CD8-positive, alpha-beta memory T cell (primary cell): Measurements from ENCODE around the gene NKTR. TPM values are rescaled to one million over a fixed set of nuclear protein-coding genes. Genes with fewer than 3 reads are reported as not detected.

Experiments used
- CTCF ChIA-PET: fragments of 350-600 bp; sonication (Branson Sonifier 250); formaldehyde crosslinking; loops from one replicate; lab custom pipeline; 2021; ENCODE audit warnings: antibody characterized with exemption; lab: Charles Lee
- POLR2A ChIA-PET: fragments of 350-600 bp; sonication (Branson Sonifier 250); formaldehyde crosslinking; loops from one replicate; lab custom pipeline; 2021; ENCODE audit warnings: antibody characterized with exemption; lab: Charles Lee
- DNase-seq, 5 donors: peaks; one replicate each; pipeline versions ENCODE4 v3.0.0 to v3.0.0-alpha.2; 2020 to 2022; ENCODE audit warnings: mixed read lengths in 1 of 5
- H3K27ac ChIP-seq: one replicate; pipeline ENCODE4 v1.7.0; 2013; ENCODE audit warnings: low read depth, mild to moderate bottlenecking, low read length, moderate library complexity
- H3K27me3 ChIP-seq: 2 replicates; pipeline ENCODE4 v1.7.0; 2013; ENCODE audit warnings: low read length, mild to moderate bottlenecking; ENCODE audit not compliant: insufficient read depth, poor library complexity, severe bottlenecking
- H3K36me3 ChIP-seq: 2 replicates; pipeline ENCODE4 v1.7.0; 2013; ENCODE audit warnings: mild to moderate bottlenecking, low read length, moderate library complexity; ENCODE audit not compliant: insufficient read depth
- H3K4me1 ChIP-seq: 2 replicates; pipeline ENCODE4 v1.7.0; 2013; ENCODE audit warnings: mild to moderate bottlenecking, low read length, moderate library complexity; ENCODE audit not compliant: insufficient read depth
- H3K4me3 ChIP-seq: 2 replicates; pipeline ENCODE4 v1.7.0; 2013; ENCODE audit warnings: mild to moderate bottlenecking, low read length
- H3K9me3 ChIP-seq: 2 replicates; pipeline ENCODE4 v1.7.0; 2013; ENCODE audit warnings: mild to moderate bottlenecking, low read length
- H3K27ac Mint-ChIP-seq, 8 donors: one replicate each; pipeline ENCODE4 v1.8.0; 2020 to 2021; ENCODE audit warnings: mixed read lengths in 8 of 8, mild to moderate bottlenecking in 6 of 8, inconsistent platforms in 3 of 8, moderate library complexity in 3 of 8
- H3K27me3 Mint-ChIP-seq, 2 donors: one replicate each; pipeline ENCODE4 v1.8.0; 2020 to 2021; ENCODE audit warnings: mixed read lengths in 2 of 2, mild to moderate bottlenecking in 1 of 2, moderate library complexity in 1 of 2
- H3K36me3 Mint-ChIP-seq, 3 donors: one replicate each; pipeline ENCODE4 v1.8.0; 2020 to 2021; ENCODE audit warnings: mixed read lengths in 3 of 3, inconsistent platforms in 1 of 3, mild to moderate bottlenecking in 1 of 3
- H3K4me1 Mint-ChIP-seq, 3 donors: one replicate each; pipeline ENCODE4 v1.8.0; 2020 to 2021; ENCODE audit warnings: mixed read lengths in 3 of 3, inconsistent platforms in 1 of 3, mild to moderate bottlenecking in 1 of 3
- H3K4me3 Mint-ChIP-seq, 7 donors: one replicate each; pipeline ENCODE4 v1.8.0; 2020 to 2021; ENCODE audit warnings: mixed read lengths in 7 of 7, mild to moderate bottlenecking in 6 of 7, moderate library complexity in 4 of 7, inconsistent platforms in 2 of 7
- H3K9me3 Mint-ChIP-seq, 5 donors: one replicate each; pipeline ENCODE4 v1.8.0; 2020 to 2022; ENCODE audit warnings: mixed read lengths in 5 of 5, mild to moderate bottlenecking in 3 of 5, moderate library complexity in 2 of 5, inconsistent platforms in 1 of 5
- polyA plus RNA-seq: library from polyadenylated mRNA; unstranded; fragments of 300-500 nt; fragmentation: Illumina TruSeq; gene quantifications from one replicate; pipeline ENCODE4 v1.2.3, GENCODE V29; 2021
- total RNA-seq, 2 experiments: library from RNA; stranded (reverse); gene quantifications; one replicate each; pipeline ENCODE4 v1.2.3, GENCODE V29; 2021

Gene NKTR
- total and polyA plus RNA-seq, 3 experiments from 2014 or later = 15.8 to 58.2 (median 54.1) TPM

- no peak for DNase-seq
- peaks cover 14% of the 10 kb centered on the region for H3K4me1 ChIP-seq
- Mint-ChIP-seq H3K36me3 (peaks cover 0 to 26% (median 4%) of the 10 kb centered on the region in 3 donors), H3K27ac (peak overlapping the region in 2 of 8 donors; percentile 61 to 92), H3K9me3 (no peaks in the 10 kb centered on the region), H3K27me3 (no peaks in the 10 kb centered on the region), H3K4me1 (peaks cover 4 to 25% (median 7%) of the 10 kb centered on the region in 3 donors), H3K4me3 (peak overlapping the region in 1 of 7 donors; percentile 61)
- no peak overlapping the region for H3K4me3 ChIP-seq
- H3K9me3 ChIP-seq = no peaks in the 10 kb centered on the region
- CTCF ChIA-PET = no interaction called here
- no peak overlapping the region for H3K27ac ChIP-seq
- H3K27me3 ChIP-seq = no peaks in the 10 kb centered on the region
- H3K36me3 ChIP-seq = no peaks in the 10 kb centered on the region
- POLR2A ChIA-PET = interaction anchor here (0.5 to 1.4 kb wide), 2 partner anchors 9 to 51 kb away, joined by 3 to 5 read pairs; partner anchors contain the start of gene NKTR
Measured at GRCh38 chr3:42651248-42652091, 51.0 kb downstream of the NKTR start.

- Mint-ChIP-seq H3K27ac (peak overlapping the region in 2 of 8 donors; percentile 42 to 75), H3K27me3 (no peaks in the 10 kb centered on the region), H3K4me3 (peak overlapping the region in 1 of 7 donors; percentile 61), H3K4me1 (peaks cover 4 to 25% (median 7%) of the 10 kb centered on the region in 3 donors), H3K9me3 (no peaks in the 10 kb centered on the region), H3K36me3 (peaks cover 0 to 18% (median 0%) of the 10 kb centered on the region in 3 donors)
- no peak overlapping the region for H3K27ac ChIP-seq
- H3K4me1 ChIP-seq = peaks cover 14% of the 10 kb centered on the region
- H3K36me3 ChIP-seq = no peaks in the 10 kb centered on the region
- DNase-seq = no peak
- POLR2A ChIA-PET = interaction anchor here (1.4 kb wide), 1 partner anchor 9 kb away, joined by 5 read pairs; no protein-coding TSS in a partner anchor
- no peaks in the 10 kb centered on the region for H3K9me3 ChIP-seq
- no peaks in the 10 kb centered on the region for H3K27me3 ChIP-seq
- CTCF ChIA-PET = interaction anchor here (1.2 kb wide), 1 partner anchor 10 kb away, joined by 3 read pairs; no protein-coding TSS in a partner anchor
- no peak overlapping the region for H3K4me3 ChIP-seq
Measured at GRCh38 chr3:42652251-42652610, 51.7 kb downstream of the NKTR start.

GRCh38 chr3:42652611-42653302 lies 52.3 kb downstream of the NKTR start:
- no peaks in the 10 kb centered on the region for H3K9me3 ChIP-seq
- no peaks in the 10 kb centered on the region for H3K36me3 ChIP-seq
- DNase-seq = no peak
- Mint-ChIP-seq H3K27ac (peak overlapping the region in 3 of 8 donors; percentile 42 to 47 (median 43)), H3K27me3 (no peaks in the 10 kb centered on the region), H3K36me3 (peaks cover 0 to 13% (median 0%) of the 10 kb centered on the region in 3 donors), H3K4me1 (peaks cover 4 to 25% (median 7%) of the 10 kb centered on the region in 3 donors), H3K4me3 (peak overlapping the region; percentile 24 to 86 (median 81)), H3K9me3 (no peaks in the 10 kb centered on the region)
- H3K4me1 ChIP-seq = peaks cover 14% of the 10 kb centered on the region
- H3K27me3 ChIP-seq = no peaks in the 10 kb centered on the region
- ChIA-PET POLR2A (interaction anchor here (0.5 to 1.4 kb wide), 2 partner anchors 10 to 31 kb away, joined by 3 to 5 read pairs; no protein-coding TSS in a partner anchor), CTCF (interaction anchor here (1.2 kb wide), 1 partner anchor 10 kb away, joined by 3 read pairs; no protein-coding TSS in a partner anchor)
- no peak overlapping the region for H3K27ac ChIP-seq
- no peak overlapping the region for H3K4me3 ChIP-seq

GRCh38 chr3:42653303-42653559 lies 52.7 kb downstream of the NKTR start:
- Mint-ChIP-seq H3K36me3 (peaks cover 0 to 8% (median 0%) of the 10 kb centered on the region in 3 donors), H3K4me3 (peak overlapping the region; percentile 24 to 86 (median 81)), H3K4me1 (peaks cover 4 to 25% (median 7%) of the 10 kb centered on the region in 3 donors), H3K27ac (peak overlapping the region in 2 of 8 donors; percentile 43 to 47), H3K27me3 (no peaks in the 10 kb centered on the region), H3K9me3 (no peaks in the 10 kb centered on the region)
- Histone ChIP-seq H3K4me1 (peaks cover 14% of the 10 kb centered on the region), H3K9me3 (no peaks in the 10 kb centered on the region), H3K36me3 (no peaks in the 10 kb centered on the region), H3K27me3 (no peaks in the 10 kb centered on the region), H3K27ac (no peak overlapping the region), H3K4me3 (peak overlapping the region; percentile 47)
- ChIA-PET POLR2A (no interaction called here), CTCF (interaction anchor here (1.2 kb wide), 1 partner anchor 11 kb away, joined by 3 read pairs; no protein-coding TSS in a partner anchor)
- DNase-seq = no peak

GRCh38 chr3:42653560-42654330 lies 53.3 kb downstream of the NKTR start, which contains the start of gene ZBTB47:
Gene ZBTB47 (plus strand): TSS chr3:42653697. CDS start chr3:42658356, 4,659 bp downstream.
- Mint-ChIP-seq H3K4me3 (peak within 1 kb of the TSS; percentile 66 to 90 (median 83)), H3K9me3 (no peaks in the 10 kb centered on the region), H3K4me1 (peaks cover 4 to 25% (median 7%) of the 10 kb centered on the region in 3 donors), H3K27me3 (no peaks in the 10 kb centered on the region), H3K27ac (peak within 1 kb of the TSS in 6 of 8 donors; percentile 42 to 89 (median 75)), H3K36me3 (peaks cover 0 to 5% (median 0%) of the 10 kb centered on the region in 3 donors)
- Histone ChIP-seq H3K27ac (peak within 1 kb of the TSS; percentile 16), H3K4me3 (peak within 1 kb of the TSS; percentile 47), H3K36me3 (no peaks in the 10 kb centered on the region), H3K4me1 (peaks cover 14% of the 10 kb centered on the region), H3K9me3 (no peaks in the 10 kb centered on the region), H3K27me3 (no peaks in the 10 kb centered on the region)
- POLR2A ChIA-PET = interaction anchor here (1.6 kb wide), 1 partner anchor 63 kb away, joined by 5 read pairs; the partner anchor contains the start of gene SS18L2
- CTCF ChIA-PET = interaction anchor here (1.2 kb wide), 1 partner anchor 11 kb away, joined by 3 read pairs; no protein-coding TSS in a partner anchor
- DNase-seq = no peak

DNA sequence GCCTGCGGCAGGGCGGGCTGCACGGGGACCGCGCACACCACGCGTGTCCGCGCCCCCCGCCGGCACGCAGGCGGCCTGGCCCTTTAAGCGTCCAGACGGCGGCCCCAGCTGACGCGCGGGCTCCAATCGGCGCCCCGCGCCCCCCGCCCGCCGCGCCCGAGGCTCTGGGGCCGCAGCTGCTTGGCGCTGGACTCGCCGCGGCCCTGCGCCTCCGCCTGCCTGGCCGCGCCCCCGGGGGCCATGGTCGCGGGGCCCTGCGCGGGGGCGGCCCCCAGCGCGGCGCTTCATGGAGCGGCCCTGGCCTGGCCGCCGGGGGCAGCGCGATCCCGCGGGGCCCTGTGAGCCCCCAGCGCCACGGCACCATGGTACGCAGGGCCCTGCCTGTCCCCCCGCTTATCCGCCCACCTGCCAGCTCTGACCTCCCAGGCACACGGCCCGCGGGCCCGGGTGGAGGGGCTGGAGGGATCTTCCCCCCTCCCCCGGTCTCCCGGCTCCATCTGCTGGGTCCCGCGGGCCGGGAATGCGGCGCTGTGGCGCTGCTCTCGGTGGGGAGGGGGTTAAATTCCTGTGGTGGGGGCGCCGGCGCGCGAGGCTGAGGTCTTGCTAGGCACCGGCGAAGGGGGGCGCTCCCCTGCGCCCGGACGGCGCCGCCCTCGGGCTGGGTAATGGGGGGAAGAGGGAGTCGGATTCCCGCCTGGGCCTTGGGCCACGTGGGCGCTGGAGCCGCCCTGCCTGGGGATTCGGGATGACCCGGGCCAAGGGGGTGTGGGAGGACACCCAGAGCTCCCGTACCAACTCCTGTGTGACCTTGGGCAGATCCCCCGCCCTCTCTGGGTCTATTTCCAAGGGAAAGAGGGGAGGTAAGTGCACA lies 54.1 kb downstream of the NKTR start:
- POLR2A ChIA-PET = interaction anchor here (1.6 kb wide), 1 partner anchor 64 kb away, joined by 5 read pairs; the partner anchor contains the start of gene SS18L2
- Mint-ChIP-seq H3K4me3 (peak overlapping the region in 6 of 7 donors; percentile 50 to 83 (median 66)), H3K9me3 (no peaks in the 10 kb centered on the region), H3K27me3 (no peaks in the 10 kb centered on the region), H3K36me3 (no peaks in the 10 kb centered on the region), H3K4me1 (peaks cover 4 to 25% (median 7%) of the 10 kb centered on the region in 3 donors), H3K27ac (peak overlapping the region in 2 of 8 donors; percentile 23 to 82)
- H3K36me3 ChIP-seq = no peaks in the 10 kb centered on the region
- peak overlapping the region; percentile 34 for H3K4me3 ChIP-seq
- no peaks in the 10 kb centered on the region for H3K27me3 ChIP-seq
- H3K4me1 ChIP-seq = peaks cover 14% of the 10 kb centered on the region
- CTCF ChIA-PET = no interaction called here
- peak overlapping the region; percentile 16 for H3K27ac ChIP-seq
- peak in 1 of 5 donors; percentile 15 for DNase-seq
- no peaks in the 10 kb centered on the region for H3K9me3 ChIP-seq
